IMR-90 (cell line): ENCODE data around the gene POLR1A. TPM values are rescaled to one million over a fixed set of nuclear protein-coding genes. Genes with fewer than 3 reads are reported as not detected.

Source experiments
- ATAC-seq: fragments of 200-7000 bp; cut with Tn5 transposase; 2 replicates; pipeline ENCODE4 v1.9.1; 2020; ENCODE audit warnings: low read depth, mild to moderate bottlenecking, moderate library complexity
- BruUV-seq: library from RNA; stranded (reverse); fragments of 400-500 nt; replicated peaks from 2 replicates; lab custom pipeline; 2021; lab: Mats Ljungman, UMichigan
- CTCF ChIA-PET: fragments of 300-600 bp; formaldehyde crosslinking; extraction: SDS; loops from one replicate; lab custom pipeline; 2021; ENCODE audit warnings: antibody characterized with exemption; lab: Yijun Ruan, JAX
- POLR2A ChIA-PET: fragments of 300-600 bp; sonication (Branson Sonifier 250); formaldehyde crosslinking; loops from one replicate; lab custom pipeline; 2022; ENCODE audit warnings: antibody characterized with exemption; ENCODE audit not compliant: unreplicated experiment; lab: Charles Lee
- DNase-seq: peaks from one replicate; pipeline ENCODE4 v3.0.0; 2013
- H2AFZ ChIP-seq: replicated peaks from 2 replicates; pipeline ENCODE3; 2013; ENCODE audit warnings: low read length, mild to moderate bottlenecking; ENCODE audit not compliant: poor library complexity
- H2AK5ac ChIP-seq: 2 replicates; pipeline ENCODE4 v1.6.1; 2013; ENCODE audit warnings: low read depth, low read length, inconsistent platforms
- H2AK9ac ChIP-seq: replicated peaks from 2 replicates; pipeline ENCODE3; 2013; ENCODE audit warnings: mild to moderate bottlenecking, low read depth, low read length, moderate library complexity; ENCODE audit not compliant: poor library complexity
- H2BK120ac ChIP-seq: 2 replicates; pipeline ENCODE4 v1.6.1; 2013; ENCODE audit warnings: low read depth, low read length, inconsistent platforms
- H2BK15ac ChIP-seq: 3 replicates; pipeline ENCODE4 v1.6.1; 2013; ENCODE audit warnings: low read depth, low read length, inconsistent platforms
- H2BK20ac ChIP-seq: 2 replicates; pipeline ENCODE4 v1.6.1; 2013; ENCODE audit warnings: low read depth, mild to moderate bottlenecking, inconsistent platforms, low read length, moderate library complexity
- H2BK5ac ChIP-seq: 2 replicates; pipeline ENCODE4 v1.6.1; 2013; ENCODE audit warnings: mild to moderate bottlenecking, low read depth, low read length, inconsistent platforms; ENCODE audit not compliant: poor library complexity, severe bottlenecking
- H3K14ac ChIP-seq: replicated peaks from 2 replicates; pipeline ENCODE4 v1.6.1; 2013; ENCODE audit warnings: low read depth, low read length, inconsistent platforms
- H3K18ac ChIP-seq: 2 replicates; pipeline ENCODE4 v1.6.1; 2013; ENCODE audit warnings: low read depth, low read length, control low read depth
- H3K23ac ChIP-seq: 2 replicates; pipeline ENCODE4 v1.6.1; 2013; ENCODE audit warnings: low read depth, low read length, inconsistent platforms
- H3K27ac ChIP-seq: 2 replicates; pipeline ENCODE4 v1.5.1; 2013; ENCODE audit warnings: mild to moderate bottlenecking, control low read depth, low read length; ENCODE audit not compliant: insufficient read depth
- H3K27me3 ChIP-seq: 2 replicates; pipeline ENCODE4 v1.6.1; 2013; ENCODE audit warnings: low read length; ENCODE audit not compliant: control insufficient read depth, insufficient read depth
- H3K36me3 ChIP-seq: 2 replicates; pipeline ENCODE4 v1.6.1; 2013; ENCODE audit warnings: low read length, mixed read lengths; ENCODE audit not compliant: control insufficient read depth, insufficient read depth
- H3K4ac ChIP-seq: 2 replicates; pipeline ENCODE4 v1.6.1; 2013; ENCODE audit warnings: low read depth, low read length, inconsistent platforms
- H3K4me1 ChIP-seq: 2 replicates; pipeline ENCODE4 v1.6.1; 2013; ENCODE audit warnings: low read length, mixed read lengths; ENCODE audit not compliant: control insufficient read depth, insufficient read depth
- H3K4me2 ChIP-seq: 2 replicates; pipeline ENCODE4 v1.6.1; 2013; ENCODE audit warnings: low read depth, mild to moderate bottlenecking, control low read depth, low read length, moderate library complexity
- H3K4me3 ChIP-seq: 2 replicates; pipeline ENCODE4 v1.5.1; 2013; ENCODE audit warnings: low read depth, mild to moderate bottlenecking, control low read depth, low read length, moderate library complexity; ENCODE audit not compliant: insufficient read depth
- H3K56ac ChIP-seq: 2 replicates; pipeline ENCODE4 v1.6.1; 2013; ENCODE audit warnings: low read length, inconsistent platforms; ENCODE audit not compliant: insufficient read depth; ENCODE audit errors: extremely low read depth
- H3K79me1 ChIP-seq, 2 experiments: 2 replicates each; pipeline ENCODE4 v1.6.1; 2013; ENCODE audit warnings: low read length in 2 of 2, inconsistent platforms in 1 of 2, low read depth in 1 of 2
- H3K9ac ChIP-seq: 2 replicates; pipeline ENCODE4 v1.6.1; 2013; ENCODE audit warnings: low read depth, low read length, control low read depth
- H3K9me1 ChIP-seq: 2 replicates; pipeline ENCODE4 v1.6.1; 2013; ENCODE audit warnings: low read length, inconsistent platforms; ENCODE audit not compliant: insufficient read depth
- H3K9me3 ChIP-seq: 2 replicates; pipeline ENCODE4 v1.6.1; 2013; ENCODE audit warnings: low read length; ENCODE audit not compliant: control insufficient read depth, insufficient read depth
- H4K20me1 ChIP-seq: 2 replicates; pipeline ENCODE4 v1.6.1; 2013; ENCODE audit warnings: low read length, inconsistent platforms; ENCODE audit not compliant: insufficient read depth
- H4K5ac ChIP-seq: 2 replicates; pipeline ENCODE4 v1.6.1; 2013; ENCODE audit warnings: mild to moderate bottlenecking, low read depth, low read length, control low read depth
- H4K8ac ChIP-seq, 2 experiments: 2 replicates each; pipeline ENCODE4 v1.6.1; 2013; ENCODE audit warnings: low read depth in 2 of 2, low read length in 2 of 2, control low read depth in 1 of 2, inconsistent platforms in 1 of 2
- H4K91ac ChIP-seq: 2 replicates; pipeline ENCODE4 v1.6.1; 2013; ENCODE audit warnings: low read depth, low read length, inconsistent platforms; ENCODE audit not compliant: insufficient read depth
- BHLHE40 ChIP-seq: fragments of 150-350 bp; IDR thresholded peaks from 2 replicates; pipeline ENCODE4 v1.6.1; 2016; ENCODE audit warnings: mild to moderate bottlenecking, low read depth, low read length
- CEBPB ChIP-seq: IDR thresholded peaks from 2 replicates; pipeline ENCODE4 v1.6.1; 2012; ENCODE audit warnings: low read depth, low read length, improper control_type of control experiment
- FOS ChIP-seq: fragments of 150-350 bp; IDR thresholded peaks from 2 replicates; pipeline ENCODE4 v1.6.1; 2016; ENCODE audit warnings: low read depth, low read length
- MAZ ChIP-seq: IDR thresholded peaks from 2 replicates; pipeline ENCODE4 v1.6.1; 2012; ENCODE audit warnings: low read depth, mild to moderate bottlenecking, low read length, improper control_type of control experiment, moderate library complexity, borderline replicate concordance
- RCOR1 ChIP-seq: IDR thresholded peaks from 2 replicates; pipeline ENCODE4 v1.6.1; 2012; ENCODE audit warnings: mild to moderate bottlenecking, low read length, improper control_type of control experiment; ENCODE audit not compliant: insufficient replicate concordance
- RFX5 ChIP-seq: IDR thresholded peaks from 2 replicates; pipeline ENCODE4 v1.8.0; 2012; ENCODE audit warnings: low read depth, mild to moderate bottlenecking, low read length, moderate library complexity
- WGBS, 2 experiments: methylation state at CpG; one replicate each; pipeline versions ENCODE4 v1.1.5 to v1.1.7; 2013; ENCODE audit warnings: missing lambda C conversion rate in 2 of 2; ENCODE audit not compliant: insufficient read length in 1 of 2; ENCODE audit errors: extremely low coverage in 2 of 2; 5-methylcytosine and 5-hydroxymethylcytosine counted together
- dilution Hi-C: fragments of 300-500 bp; cut with HindIII; formaldehyde crosslinking; loops from one replicate; pipeline ENCODE4 v1.14.3; 2018; ENCODE audit warnings: low sequenced_read_pairs; ENCODE audit not compliant: unreplicated experiment
- in situ Hi-C: fragments of 300-500 bp; cut with MboI; formaldehyde crosslinking; loops from 3 replicates; pipeline ENCODE4 v1.14.3; 2019; ENCODE audit warnings: low sequenced_read_pairs, inconsistent platforms, mixed read lengths
- intact Hi-C: fragments of 100-400 bp; cut with micrococcal nuclease; formaldehyde crosslinking; loops from 2 replicates; pipeline ENCODE4 v1.10.0; 2022
- polyA plus RNA-seq, 3 experiments: library from polyadenylated mRNA; depleted of rRNA; stranded (reverse); fragments of >200 nt; gene quantifications; 2 replicates each; pipeline ENCODE4 v1.2.3, GENCODE V29; 2012; ENCODE audit warnings: low replicate concordance in 1 of 3
- total RNA-seq: library from RNA; depleted of rRNA; stranded (reverse); fragments of >200 nt; gene quantifications from 2 replicates; pipeline ENCODE4 v1.2.3, GENCODE V29; 2012

Gene POLR1A
- total and polyA plus RNA-seq, 2 of the 4 experiments (the other 2 are of a cell fraction) = 7.6 to 27.4 TPM

DNA sequence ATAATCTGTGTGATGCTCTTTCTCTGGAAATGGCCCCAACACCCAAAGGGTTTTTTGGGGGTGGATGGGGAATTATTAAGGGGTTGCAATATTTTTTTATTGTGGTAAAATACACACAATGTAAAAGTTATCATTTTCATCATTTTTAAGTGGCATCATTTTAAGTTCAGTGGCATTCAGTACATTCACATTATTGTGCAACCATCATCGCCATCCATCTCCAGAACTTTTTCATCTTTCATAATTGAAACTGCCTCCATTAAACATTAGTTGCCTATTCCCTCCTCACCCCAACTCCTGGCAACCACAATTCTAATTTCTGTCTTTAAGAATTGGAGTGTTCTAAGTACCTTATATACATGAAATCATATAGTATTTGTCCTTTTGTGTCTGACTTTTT is 90.0 kb downstream of the POLR1A start:
- Histone ChIP-seq H4K8ac (no peak overlapping the region), H3K4ac (no peak overlapping the region), H3K9ac (no peak overlapping the region), H3K4me1 (peaks cover 2% of the 10 kb centered on the region; the same call in 1 of the 2 replicates), H3K36me3 (no peaks in the 10 kb centered on the region), H3K23ac (no peak overlapping the region), H2BK15ac (no peak overlapping the region), H4K91ac (no peak overlapping the region), H3K27me3 (no peaks in the 10 kb centered on the region), H3K4me3 (no peak overlapping the region), H2BK5ac (no peak overlapping the region), H3K14ac (no peak overlapping the region), H4K5ac (no peak overlapping the region), H3K18ac (no peak overlapping the region), H4K20me1 (no peaks in the 10 kb centered on the region), H2AFZ (no peak overlapping the region), H3K9me3 (peaks cover 11% of the 10 kb centered on the region; the same call in 1 of the 2 replicates), H2BK20ac (no peak overlapping the region), H2AK5ac (no peak overlapping the region), H3K56ac (no peak overlapping the region), H2AK9ac (no peak overlapping the region), H3K27ac (no peak overlapping the region), H2BK120ac (no peak overlapping the region), H3K79me1 (no peaks in the 10 kb centered on the region), H3K4me2 (no peak overlapping the region), H3K9me1 (no peaks in the 10 kb centered on the region; the same call in 1 of the 2 replicates)
- 100% methylated on average over 1 of the region's 1 CpG; no CpG with 5 or more reads in 1 of the 2 experiments for WGBS, 2 experiments
- intact Hi-C loops (no loop called here), in situ Hi-C loops (no loop called here), dilution Hi-C loops (no loop called here)
- DNase-seq (no peak), ATAC-seq (no peak)
- no TSS peak for BruUV-seq
- ChIA-PET POLR2A (no interaction called here), CTCF (no interaction called here)
- TF ChIP-seq BHLHE40 (no peak), FOS (no peak), MAZ (no peak), RCOR1 (no peak), RFX5 (no peak), CEBPB (peak; percentile 71)
